ENCODE measurements around the gene LY6G5B.
"Not testable (repeated sequence)": the region's sequence is repeated elsewhere in the genome, so short reads cannot be mapped to it uniquely, and the experiment has no call there.

LY6G5B gene

GRCh38 chr6:31708224-31708623, 38.4 kb downstream of the LY6G5B start:
- peaks cover 23% of the 10 kb centered on the region for H3K4me1 Mint-ChIP-seq
- no peaks in the 10 kb centered on the region for H3K36me3 Mint-ChIP-seq
- H3K4me3 Mint-ChIP-seq = no peak overlapping the region
- no peaks in the 10 kb centered on the region for H3K9me3 Mint-ChIP-seq
- H3K27me3 Mint-ChIP-seq = no peaks in the 10 kb centered on the region
- H3K27ac Mint-ChIP-seq = no peak overlapping the region
- no peak for ATAC-seq

- H3K4me1 Mint-ChIP-seq = peaks cover 23% of the 10 kb centered on the region
- not testable (repeated sequence) for ATAC-seq, H3K27ac Mint-ChIP-seq, H3K36me3 Mint-ChIP-seq, H3K27me3 Mint-ChIP-seq, H3K4me3 Mint-ChIP-seq, H3K9me3 Mint-ChIP-seq
Observed at GRCh38 chr6:31709157-31709556, 39.4 kb downstream of the LY6G5B start.

GRCh38 chr6:31710523-31711219, 40.9 kb downstream of the LY6G5B start:
- peak overlapping the region; percentile 56 for H3K27ac Mint-ChIP-seq
- H3K4me3 Mint-ChIP-seq = peak overlapping the region; percentile 3
- no peaks in the 10 kb centered on the region for H3K9me3 Mint-ChIP-seq
- no peaks in the 10 kb centered on the region for H3K27me3 Mint-ChIP-seq
- H3K4me1 Mint-ChIP-seq = peaks cover 23% of the 10 kb centered on the region
- H3K36me3 Mint-ChIP-seq = no peaks in the 10 kb centered on the region
- no peak for ATAC-seq

GRCh38 chr6:31711233-31711632, 41.5 kb downstream of the LY6G5B start:
- Mint-ChIP-seq H3K27ac (peak overlapping the region; percentile 56), H3K36me3 (no peaks in the 10 kb centered on the region), H3K4me1 (peaks cover 23% of the 10 kb centered on the region), H3K9me3 (no peaks in the 10 kb centered on the region), H3K4me3 (no peak overlapping the region), H3K27me3 (no peaks in the 10 kb centered on the region)
- no peak for ATAC-seq

- no peaks in the 10 kb centered on the region for H3K9me3 Mint-ChIP-seq
- H3K4me3 Mint-ChIP-seq = no peak overlapping the region
- no peaks in the 10 kb centered on the region for H3K27me3 Mint-ChIP-seq
- H3K4me1 Mint-ChIP-seq = peaks cover 23% of the 10 kb centered on the region
- H3K27ac Mint-ChIP-seq = no peak overlapping the region
- H3K36me3 Mint-ChIP-seq = no peaks in the 10 kb centered on the region
- peak; percentile 70 for ATAC-seq
Observed at GRCh38 chr6:31712296-31712695, 42.5 kb downstream of the LY6G5B start.

GRCh38 chr6:31713465-31713864, 43.7 kb downstream of the LY6G5B start:
- no peaks in the 10 kb centered on the region for H3K36me3 Mint-ChIP-seq
- H3K27me3 Mint-ChIP-seq = no peaks in the 10 kb centered on the region
- peaks cover 23% of the 10 kb centered on the region for H3K4me1 Mint-ChIP-seq
- H3K27ac Mint-ChIP-seq = no peak overlapping the region
- no peaks in the 10 kb centered on the region for H3K9me3 Mint-ChIP-seq
- H3K4me3 Mint-ChIP-seq = no peak overlapping the region
- ATAC-seq = no peak

- ATAC-seq = no peak
- no peaks in the 10 kb centered on the region for H3K9me3 Mint-ChIP-seq
- H3K4me1 Mint-ChIP-seq = peaks cover 23% of the 10 kb centered on the region
- no peaks in the 10 kb centered on the region for H3K36me3 Mint-ChIP-seq
- H3K4me3 Mint-ChIP-seq = no peak overlapping the region
- H3K27me3 Mint-ChIP-seq = no peaks in the 10 kb centered on the region
- H3K27ac Mint-ChIP-seq = no peak overlapping the region
Observed at GRCh38 chr6:31713991-31714684, 44.4 kb downstream of the LY6G5B start.

- Mint-ChIP-seq H3K27ac (no peak within 1 kb of the TSS), H3K27me3 (no peaks in the 10 kb centered on the region), H3K4me1 (peaks cover 23% of the 10 kb centered on the region), H3K4me3 (no peak within 1 kb of the TSS), H3K36me3 (no peaks in the 10 kb centered on the region), H3K9me3 (no peaks in the 10 kb centered on the region)
- no peak for ATAC-seq
Observed at GRCh38 chr6:31715022-31715958, 45.5 kb downstream of the LY6G5B start, which contains the start of gene LY6G6D. TSS of gene LY6G6D (plus strand) at chr6:31715348. CDS start at chr6:31715356, 8 bp downstream.

- Mint-ChIP-seq H3K36me3 (no peaks in the 10 kb centered on the region), H3K4me3 (no peak overlapping the region), H3K27ac (no peak overlapping the region), H3K4me1 (no peaks in the 10 kb centered on the region), H3K9me3 (no peaks in the 10 kb centered on the region), H3K27me3 (no peaks in the 10 kb centered on the region)
- ATAC-seq = no peak
Observed at GRCh38 chr6:31717499-31718222, 47.9 kb downstream of the LY6G5B start.

- no peak overlapping the region for H3K4me3 Mint-ChIP-seq
- no peaks in the 10 kb centered on the region for H3K27me3 Mint-ChIP-seq
- peaks cover 3% of the 10 kb centered on the region for H3K4me1 Mint-ChIP-seq
- H3K36me3 Mint-ChIP-seq = no peaks in the 10 kb centered on the region
- no peaks in the 10 kb centered on the region for H3K9me3 Mint-ChIP-seq
- H3K27ac Mint-ChIP-seq = no peak overlapping the region
- ATAC-seq = no peak
Observed at GRCh38 chr6:31718265-31718664, 48.5 kb downstream of the LY6G5B start.

GRCh38 chr6:31719001-31719400, 49.2 kb downstream of the LY6G5B start:
- Mint-ChIP-seq H3K36me3 (no peaks in the 10 kb centered on the region), H3K4me1 (peaks cover 10% of the 10 kb centered on the region), H3K9me3 (no peaks in the 10 kb centered on the region), H3K27ac (no peak overlapping the region), H3K27me3 (no peaks in the 10 kb centered on the region), H3K4me3 (no peak overlapping the region)
- no peak for ATAC-seq

GRCh38 chr6:31720196-31720770, 50.5 kb downstream of the LY6G5B start:
- H3K36me3 Mint-ChIP-seq = peaks cover 4% of the 10 kb centered on the region
- no peaks in the 10 kb centered on the region for H3K9me3 Mint-ChIP-seq
- peak overlapping the region; percentile 1 for H3K27ac Mint-ChIP-seq
- peaks cover 11% of the 10 kb centered on the region for H3K4me1 Mint-ChIP-seq
- H3K4me3 Mint-ChIP-seq = no peak overlapping the region
- H3K27me3 Mint-ChIP-seq = no peaks in the 10 kb centered on the region
- no peak for ATAC-seq

GRCh38 chr6:31721351-31722020, 51.7 kb downstream of the LY6G5B start, which contains the start of gene LY6G6C:
TSS of gene LY6G6C (minus strand) at chr6:31721746. CDS start at chr6:31721679, 67 bp downstream.
- no peak for ATAC-seq
- Mint-ChIP-seq H3K4me3 (no peak within 1 kb of the TSS), H3K27ac (peak within 1 kb of the TSS; percentile 1), H3K36me3 (peaks cover 16% of the 10 kb centered on the region), H3K27me3 (no peaks in the 10 kb centered on the region), H3K9me3 (no peaks in the 10 kb centered on the region), H3K4me1 (peaks cover 22% of the 10 kb centered on the region)

GRCh38 chr6:31722173-31722572, 52.4 kb downstream of the LY6G5B start:
- Mint-ChIP-seq H3K36me3 (peaks cover 23% of the 10 kb centered on the region), H3K4me1 (peaks cover 29% of the 10 kb centered on the region), H3K27me3 (no peaks in the 10 kb centered on the region), H3K9me3 (no peaks in the 10 kb centered on the region), H3K27ac (no peak overlapping the region), H3K4me3 (no peak overlapping the region)
- no peak for ATAC-seq
